HG03520 (cell line): ENCODE measurements around the gene RGS9BP.
"Not testable (repeated sequence)": the region's sequence is repeated elsewhere in the genome, so short reads cannot be mapped to it uniquely, and the experiment has no call there.

Experiments used
- ATAC-seq: cut with Tn5 transposase; IDR thresholded peaks from one replicate; pipeline ENCODE4 v1.9.1; 2021; ENCODE audit warnings: mild to moderate bottlenecking, moderate library complexity; ENCODE audit not compliant: unreplicated experiment

Gene RGS9BP, protein sequence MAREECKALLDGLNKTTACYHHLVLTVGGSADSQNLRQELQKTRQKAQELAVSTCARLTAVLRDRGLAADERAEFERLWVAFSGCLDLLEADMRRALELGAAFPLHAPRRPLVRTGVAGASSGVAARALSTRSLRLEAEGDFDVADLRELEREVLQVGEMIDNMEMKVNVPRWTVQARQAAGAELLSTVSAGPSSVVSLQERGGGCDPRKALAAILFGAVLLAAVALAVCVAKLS

DNA sequence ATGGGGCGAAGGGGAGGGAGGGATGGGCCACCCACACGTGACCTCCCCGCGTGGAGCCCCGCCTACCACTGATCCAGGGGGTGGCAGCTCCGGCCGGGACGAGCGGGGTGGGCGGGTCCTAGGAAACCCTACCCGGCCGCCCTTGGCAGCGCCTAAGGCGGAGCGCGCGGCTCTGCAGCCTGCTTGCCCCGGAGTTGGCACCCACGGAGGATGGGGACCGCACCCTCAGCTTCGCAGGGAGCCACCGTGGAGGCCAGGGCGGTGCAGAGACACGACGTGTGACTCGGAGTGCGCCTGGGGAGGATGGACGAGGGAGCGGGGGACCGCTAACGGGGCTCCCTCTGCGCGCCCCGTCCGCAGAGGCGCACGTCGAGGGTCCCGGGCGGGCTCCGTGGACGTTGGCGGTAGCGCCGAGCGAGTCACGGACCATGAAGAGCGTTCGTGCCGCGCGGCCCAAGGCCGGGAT lies at the start of gene RGS9BP:
Gene RGS9BP, plus strand, starts transcription at position 129 of the 466 bp plus-strand sequence. CDS start 416 bp downstream, outside the sequence.
- no peak for ATAC-seq

DNA sequence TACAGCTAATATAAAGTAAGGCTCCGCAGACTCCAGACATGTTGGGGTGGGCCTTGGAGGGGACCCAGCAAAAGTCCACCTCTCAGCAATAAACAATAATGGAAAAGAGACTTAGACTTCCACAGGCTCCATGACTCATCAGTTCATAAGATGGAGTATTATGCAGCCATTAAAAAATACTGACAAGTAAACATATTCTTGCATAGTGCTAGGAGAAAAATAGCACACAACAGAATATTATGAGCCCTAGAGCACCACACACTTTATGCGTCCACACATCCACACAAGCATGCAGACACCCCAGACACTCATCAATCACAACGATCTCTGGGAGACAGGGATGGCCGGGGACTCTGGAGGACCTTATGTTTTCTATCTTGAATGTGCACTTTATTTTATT lies 48.7 kb upstream of the RGS9BP start:
- no peak for ATAC-seq

DNA sequence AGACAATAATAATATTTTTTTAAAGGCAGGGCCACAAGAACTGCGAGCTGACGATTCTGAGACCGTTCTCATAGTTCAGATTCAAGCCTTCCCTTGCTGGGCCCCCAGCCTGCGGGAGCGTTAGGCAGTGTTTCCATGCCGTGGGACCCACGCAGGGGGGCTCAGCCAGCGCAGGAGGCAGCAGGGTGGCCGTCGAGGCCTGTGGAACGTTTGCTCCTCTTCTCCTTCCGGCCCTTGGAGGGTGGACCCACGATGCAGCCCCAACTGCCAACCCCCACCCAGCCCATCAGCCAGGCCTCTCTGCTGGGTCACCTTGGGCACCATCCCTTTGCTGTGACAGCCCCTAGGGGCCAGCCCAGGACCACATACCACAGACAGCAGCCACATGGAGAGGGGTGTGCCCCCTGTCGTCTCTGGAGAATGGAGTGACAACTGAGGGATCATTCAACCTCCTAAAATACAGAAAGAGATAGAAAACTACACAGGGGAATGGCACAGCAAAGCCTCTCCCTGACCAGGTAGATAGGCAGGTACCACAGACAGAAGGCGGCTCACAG lies 47.9 kb upstream of the RGS9BP start:
- ATAC-seq, result no peak

DNA sequence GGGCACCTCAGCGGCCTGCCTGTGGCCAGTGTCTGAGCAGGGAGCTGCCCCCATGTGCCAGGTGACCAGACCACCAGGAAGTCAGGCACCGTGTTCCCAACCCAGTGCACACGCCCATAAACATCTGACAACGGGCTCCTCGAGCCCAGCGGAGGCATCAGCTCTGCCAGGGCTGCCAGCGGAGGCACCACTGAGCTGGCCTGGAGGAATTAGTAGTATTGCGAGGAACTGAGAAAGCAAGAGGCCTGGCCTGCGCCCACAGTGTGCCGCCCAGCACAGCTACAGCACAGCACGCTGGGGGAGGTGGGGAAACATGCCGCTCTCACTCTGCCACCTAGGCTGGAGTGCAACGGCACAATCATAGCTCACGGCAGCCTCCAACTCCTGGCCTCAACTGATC lies 45.3 kb upstream of the RGS9BP start:
- no peak for ATAC-seq

DNA sequence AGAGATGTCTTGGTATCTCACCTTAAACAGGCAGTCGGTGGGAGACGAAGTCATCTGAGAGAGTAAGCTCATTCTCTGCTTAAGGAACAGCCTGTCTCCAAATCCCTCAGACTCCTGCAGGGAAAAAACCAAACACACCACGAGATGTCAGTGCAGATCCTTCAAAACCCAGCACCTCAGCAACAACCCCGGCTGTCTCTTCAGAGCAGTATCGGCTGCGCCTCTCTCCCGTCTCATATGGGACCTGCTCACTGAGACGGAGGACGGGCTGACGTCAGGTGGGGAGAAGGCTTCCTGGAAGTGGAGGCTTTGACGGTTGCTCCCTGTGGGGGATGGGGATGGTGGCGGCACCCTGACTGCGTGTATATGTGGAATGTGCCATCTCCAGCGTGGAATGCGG lies 44.3 kb upstream of the RGS9BP start:
- no peak for ATAC-seq

DNA sequence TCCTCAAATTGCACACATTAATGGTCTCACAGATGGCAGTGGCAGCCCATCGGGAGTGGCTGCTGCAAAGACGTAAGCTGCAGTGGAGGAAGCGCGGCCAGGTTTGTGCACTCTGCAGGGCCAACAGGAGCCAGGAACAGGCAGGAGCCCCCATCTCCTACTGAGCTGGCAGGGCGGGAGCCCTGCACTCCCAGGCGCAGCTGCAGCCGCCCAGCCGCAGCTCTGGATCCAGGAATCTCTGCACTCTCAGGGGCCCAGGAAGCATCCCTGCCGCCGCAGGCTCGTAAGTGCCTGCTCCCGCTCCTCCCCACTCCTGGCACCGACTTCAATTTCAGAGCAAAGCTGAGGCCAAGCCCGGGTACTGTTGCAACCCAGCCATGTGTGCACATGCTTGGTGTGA lies 38.2 kb upstream of the RGS9BP start:
- ATAC-seq, result no peak

DNA sequence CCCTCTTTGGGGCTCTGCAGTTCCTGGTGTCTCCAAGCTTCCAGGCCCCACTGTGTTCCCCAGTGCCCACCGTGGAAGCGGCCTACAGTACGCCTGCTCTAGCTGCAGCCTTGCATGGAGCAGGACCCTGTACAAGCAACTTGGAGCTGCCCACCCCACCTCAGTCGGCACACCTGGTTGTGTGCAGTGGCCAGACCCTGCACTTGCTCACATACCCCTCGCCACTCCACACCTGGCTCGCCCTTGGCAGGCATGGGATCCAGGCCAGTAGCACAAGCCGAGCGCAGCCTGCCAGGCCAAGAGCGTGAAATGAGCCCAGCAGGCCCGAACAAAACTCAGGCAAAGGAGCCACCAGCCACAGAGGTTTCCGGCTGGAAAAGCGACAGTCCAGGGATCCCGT lies 37.0 kb upstream of the RGS9BP start:
- no peak for ATAC-seq

DNA sequence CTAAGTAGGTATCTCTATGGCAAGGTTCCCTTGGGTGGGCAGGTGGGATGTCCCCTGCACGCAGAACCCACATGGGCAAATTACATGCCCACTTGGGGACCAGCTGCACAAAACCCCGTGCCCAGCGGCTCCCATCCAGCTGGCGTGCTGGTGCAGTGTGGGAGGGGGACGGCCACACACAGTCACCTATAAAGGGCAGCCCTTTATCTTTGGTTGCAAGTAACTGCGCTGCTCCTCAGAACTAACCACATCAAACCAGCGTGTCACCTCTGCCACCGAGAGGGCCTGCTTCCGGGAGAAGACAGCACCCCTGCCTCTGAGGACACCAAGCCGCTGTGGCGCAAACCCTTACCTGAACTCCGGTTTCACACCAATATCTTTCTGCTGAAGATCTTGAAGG lies 32.9 kb upstream of the RGS9BP start:
- ATAC-seq, result no peak

DNA sequence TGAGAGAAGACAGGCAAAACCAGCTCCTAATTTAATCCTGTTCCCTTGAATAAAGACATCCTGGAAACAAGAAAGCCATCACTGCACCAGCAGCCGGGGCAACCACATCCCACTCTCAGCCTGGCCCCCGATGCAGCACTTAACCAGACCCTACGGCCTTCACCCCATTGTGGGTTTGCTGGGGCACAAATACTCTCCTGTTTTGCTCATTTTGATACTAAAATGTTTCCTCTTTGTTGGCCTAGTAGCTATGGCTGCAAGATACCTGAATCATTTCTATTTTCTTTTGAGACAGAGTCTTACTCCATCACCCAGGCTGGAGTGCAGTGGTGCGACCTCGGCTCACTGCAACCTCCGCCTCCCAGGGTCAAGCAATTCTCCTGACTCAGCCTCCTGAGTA lies 29.1 kb upstream of the RGS9BP start:
- ATAC-seq, result no peak

DNA sequence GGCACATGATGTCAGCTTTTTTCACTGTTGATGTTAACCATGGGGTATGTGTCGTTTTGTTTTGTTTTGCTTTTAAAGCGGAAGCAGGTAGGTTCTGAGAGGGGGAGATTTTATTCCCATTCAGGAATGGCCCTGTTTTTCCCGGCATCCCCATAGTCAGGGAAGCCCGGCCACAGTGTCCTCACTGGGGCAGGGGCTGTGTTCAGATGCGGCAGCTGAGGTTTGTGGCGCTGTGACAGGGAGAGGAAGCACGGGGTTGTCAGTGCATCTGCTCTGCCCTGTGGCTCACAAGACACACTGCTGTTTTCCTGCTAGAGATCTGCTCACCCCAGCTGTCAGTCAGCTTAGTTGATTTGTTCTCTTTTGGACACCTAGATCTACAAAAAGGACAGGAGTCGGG lies 28.3 kb upstream of the RGS9BP start:
- no peak for ATAC-seq

DNA sequence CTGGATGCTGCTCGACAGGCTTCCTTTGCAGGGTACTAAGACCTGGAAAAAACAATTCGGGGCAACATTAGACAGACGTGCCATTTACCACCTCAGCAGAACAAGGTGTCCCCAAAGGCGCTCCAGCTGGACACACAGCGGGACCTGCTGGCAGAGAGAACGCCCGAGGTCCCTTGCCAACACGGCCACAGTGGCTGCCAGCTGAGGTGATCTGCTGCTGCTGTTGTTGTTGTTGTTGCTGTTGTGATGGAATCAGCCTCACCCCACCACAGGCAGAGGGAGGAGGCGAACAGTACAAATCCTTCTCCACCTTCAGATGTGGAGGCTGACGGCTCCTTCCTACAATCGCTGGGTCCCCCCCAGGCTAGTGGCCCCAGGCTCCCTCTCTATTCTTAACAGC lies 25.9 kb upstream of the RGS9BP start:
- no peak for ATAC-seq

DNA sequence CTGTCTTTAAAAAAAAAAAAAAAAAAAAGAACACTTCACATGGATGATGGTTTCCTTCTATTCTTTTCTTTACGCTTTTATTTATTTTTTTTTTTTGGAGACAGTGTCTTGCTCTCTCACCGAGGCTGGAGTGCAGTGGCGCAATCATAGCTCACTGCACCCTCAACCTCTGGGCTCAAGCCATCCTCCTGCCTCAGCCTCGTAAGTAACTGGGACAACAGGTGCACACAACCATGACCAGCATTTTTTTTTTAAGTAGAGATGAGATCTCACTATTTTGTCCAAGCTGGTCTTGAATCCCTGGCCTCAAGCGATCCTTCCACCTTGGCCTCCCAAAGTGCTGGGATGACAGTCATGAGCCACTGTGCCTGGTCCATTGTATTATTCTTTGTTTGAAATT lies 25.0 kb upstream of the RGS9BP start:
- ATAC-seq, result no peak

DNA sequence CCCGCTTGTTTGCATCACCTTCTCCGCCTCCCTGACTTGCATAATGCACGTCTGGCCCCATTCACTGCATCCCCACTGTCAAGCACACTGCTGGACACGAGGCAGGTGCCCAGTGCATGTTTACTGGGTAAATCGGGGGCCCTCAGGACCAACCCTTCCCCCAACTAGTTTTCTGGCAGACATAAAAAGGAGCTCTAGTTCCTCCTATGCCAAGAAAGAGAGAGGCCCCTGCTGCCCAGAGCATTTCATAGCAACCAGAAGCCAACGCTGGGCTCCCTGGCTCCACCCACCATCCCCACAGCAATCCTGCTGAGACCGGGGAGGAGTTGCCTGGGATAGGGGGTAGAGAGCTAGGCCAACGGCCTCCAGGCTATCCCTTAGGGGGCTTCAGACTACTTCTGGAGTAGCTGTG lies 23.9 kb upstream of the RGS9BP start:
- ATAC-seq, result no peak

DNA sequence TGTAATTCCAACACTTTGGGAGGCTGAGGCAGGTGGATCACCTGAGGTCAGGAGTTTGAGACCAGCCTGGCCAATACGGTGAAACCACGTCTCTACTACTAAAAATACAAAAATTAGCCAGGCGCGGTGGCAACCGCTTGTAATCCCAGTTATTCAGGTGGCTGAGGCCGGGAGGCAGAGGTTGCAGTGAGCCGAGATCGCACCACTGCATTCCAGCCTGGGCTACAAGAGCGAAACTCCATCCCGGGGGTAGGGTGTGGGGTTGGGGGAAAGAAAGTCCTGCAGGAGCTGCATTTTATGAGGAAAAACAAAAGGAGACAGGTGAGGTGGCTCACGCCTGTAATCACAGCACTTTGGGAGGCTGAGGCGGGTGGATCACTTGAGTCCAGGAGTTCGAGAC lies 23.3 kb upstream of the RGS9BP start:
- not testable (repeated sequence) for ATAC-seq

DNA sequence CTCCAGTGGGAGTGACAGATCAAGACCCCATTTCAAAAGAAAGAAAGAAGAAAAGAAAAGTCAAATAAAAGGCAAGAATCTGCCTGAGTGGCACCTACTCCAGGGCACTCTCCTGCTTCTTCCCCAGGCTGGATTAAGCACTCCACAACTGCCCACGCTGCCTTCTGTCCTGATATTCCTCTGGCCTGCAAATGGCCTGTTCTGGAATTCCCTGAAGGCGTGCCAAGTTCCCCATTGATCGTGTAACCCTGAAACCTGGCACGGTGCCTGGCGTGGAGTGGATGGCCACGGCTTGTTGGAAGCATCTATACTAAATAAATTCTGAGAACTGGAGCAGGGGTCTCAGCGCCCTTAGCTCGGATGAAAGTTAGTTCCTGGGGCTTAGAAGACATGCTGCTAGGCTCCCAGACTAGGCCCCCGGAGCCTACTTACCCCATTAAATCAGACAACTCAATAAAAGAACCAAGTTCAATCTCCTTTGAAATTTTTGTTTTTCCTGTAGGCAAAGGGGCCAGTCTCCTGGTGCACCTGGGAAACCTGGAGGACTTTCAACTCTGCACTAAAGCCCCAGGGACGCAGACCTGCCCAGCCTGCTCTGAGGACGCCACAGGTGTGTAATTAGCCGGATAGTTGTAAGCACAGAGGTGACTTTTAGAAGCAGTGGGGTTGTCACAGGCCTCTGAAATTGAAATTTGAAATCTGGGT lies 22.6 kb upstream of the RGS9BP start:
- ATAC-seq, result no peak

DNA sequence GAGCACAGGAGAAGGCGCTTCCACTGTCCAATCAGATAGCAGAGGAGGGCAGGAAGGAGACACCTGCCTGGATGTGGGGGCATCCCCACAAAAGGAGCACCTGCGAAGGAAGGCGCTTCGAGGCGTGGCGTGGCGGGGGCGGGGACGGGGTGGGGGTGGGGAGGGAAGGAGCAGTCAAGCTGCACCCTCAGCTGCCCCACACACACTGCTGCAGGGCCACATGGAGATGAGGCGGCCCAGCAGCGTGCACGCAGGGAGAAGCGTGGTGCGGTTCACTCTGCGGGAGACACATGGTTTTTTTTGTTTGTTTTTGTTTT lies 22.1 kb upstream of the RGS9BP start:
- no peak for ATAC-seq

DNA sequence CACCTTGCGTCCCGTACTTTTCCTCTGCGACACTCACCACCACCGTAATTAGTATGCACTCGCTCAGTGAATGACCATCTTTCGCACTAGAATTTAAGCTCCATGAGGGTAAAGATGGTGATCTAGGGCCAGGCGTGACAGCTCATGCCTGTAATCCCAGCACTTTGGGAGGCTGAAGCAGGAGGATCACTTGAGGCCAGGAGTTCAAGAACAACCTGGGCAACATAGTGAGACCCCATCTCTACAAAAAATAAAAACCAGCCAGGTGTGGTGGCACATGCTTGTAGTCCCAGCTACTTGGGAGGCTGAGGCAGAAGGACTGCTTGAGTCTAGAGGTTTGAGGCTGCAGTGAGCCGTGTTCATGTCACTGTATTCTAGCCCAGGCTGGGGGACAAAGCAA lies 19.3 kb upstream of the RGS9BP start:
- not testable (repeated sequence) for ATAC-seq

DNA sequence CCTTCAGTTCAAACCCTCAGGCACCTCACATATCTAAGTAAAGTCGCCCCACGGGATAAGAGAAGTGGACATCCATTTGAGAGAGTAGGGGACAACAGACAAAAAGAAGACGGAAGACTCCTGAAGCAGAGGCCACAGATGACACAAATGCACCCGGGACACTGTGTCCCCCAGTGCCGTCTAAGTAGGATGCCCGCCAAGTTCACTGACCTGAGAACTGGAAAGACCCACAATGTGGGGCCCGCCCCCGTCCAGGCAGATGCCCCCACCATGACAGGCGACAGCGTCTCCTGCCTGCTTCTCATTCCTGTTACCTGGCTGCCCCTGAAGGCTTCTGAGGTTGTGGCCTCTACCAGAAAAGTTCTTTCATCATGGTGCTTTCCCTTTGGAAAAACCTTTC lies 17.6 kb upstream of the RGS9BP start:
- ATAC-seq, result no peak

DNA sequence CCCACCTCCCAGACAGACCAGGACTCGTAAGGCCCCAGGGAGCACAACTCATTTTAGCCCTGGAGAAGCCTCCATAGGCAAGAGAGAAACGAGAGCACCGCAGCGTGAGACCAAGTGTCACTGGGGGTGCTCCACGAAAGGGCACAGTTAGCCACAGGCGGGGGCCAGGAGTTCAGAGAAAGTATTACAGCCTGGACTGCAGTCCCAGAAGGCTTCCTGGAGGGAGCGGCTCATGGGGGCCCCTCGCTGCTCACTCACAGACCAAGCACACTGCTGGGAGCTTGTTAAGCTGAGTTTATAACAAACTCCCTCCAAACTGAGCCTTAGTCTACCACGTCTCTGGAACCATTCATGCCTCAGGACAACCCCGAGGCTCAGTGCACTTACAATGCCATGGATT lies 17.1 kb upstream of the RGS9BP start:
- no peak for ATAC-seq

DNA sequence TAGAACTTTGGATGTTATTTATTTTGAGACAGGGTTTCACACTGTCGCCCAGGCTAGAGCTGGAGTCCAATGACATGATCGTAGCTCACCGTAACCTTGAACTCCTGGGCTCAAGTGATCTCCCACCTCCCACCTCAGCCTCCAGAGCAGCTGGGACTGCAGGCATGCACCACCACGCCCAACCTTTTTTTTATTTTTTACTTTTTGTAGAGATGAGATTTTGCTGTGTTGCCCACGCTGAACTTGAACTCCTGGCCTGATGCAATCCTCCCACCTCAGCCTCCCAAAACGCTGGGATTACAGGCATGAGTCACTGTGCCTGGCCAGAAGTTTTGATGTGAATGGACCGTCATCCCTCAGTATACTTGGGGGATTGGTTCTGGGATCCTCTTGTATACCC lies 14.3 kb upstream of the RGS9BP start:
- ATAC-seq, result no peak

DNA sequence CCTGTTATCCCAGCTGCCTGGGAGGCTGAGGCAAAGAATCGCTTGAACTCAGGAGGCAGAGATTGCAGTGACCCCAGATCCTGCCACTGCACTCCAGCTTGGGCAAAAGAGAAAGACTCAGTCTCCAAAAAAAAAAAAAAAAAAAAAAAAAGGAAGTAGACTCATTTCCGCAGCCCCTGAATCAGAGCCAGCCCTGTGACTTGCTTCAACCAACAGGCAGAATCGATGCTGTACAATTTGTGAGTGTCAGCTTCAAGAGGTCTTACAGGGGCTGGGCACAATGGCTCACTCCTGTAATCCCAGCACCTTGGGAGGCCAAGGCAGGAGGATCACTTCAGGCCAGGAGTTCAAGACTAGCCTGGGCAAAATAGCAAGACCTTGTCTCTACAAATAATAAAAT lies 13.5 kb upstream of the RGS9BP start:
- ATAC-seq, result no peak

DNA sequence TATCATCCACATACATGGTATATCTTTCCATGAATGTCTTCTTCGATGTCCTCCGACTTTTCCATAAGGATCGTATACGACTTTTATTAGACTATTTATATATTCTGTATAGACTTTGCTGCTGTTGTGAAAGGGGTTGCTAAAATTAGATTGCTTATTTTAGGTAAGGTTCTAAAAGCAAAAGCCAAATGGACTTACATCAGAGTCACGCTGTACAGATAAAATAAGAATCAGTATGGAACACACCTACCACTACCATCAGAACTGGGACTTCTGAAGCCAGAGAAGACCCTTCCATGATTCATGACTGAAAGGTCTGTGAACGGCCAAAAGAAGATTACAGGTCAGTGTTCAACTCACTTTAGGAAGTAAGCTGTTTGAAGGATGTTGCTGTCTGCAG lies 9.6 kb upstream of the RGS9BP start:
- no peak for ATAC-seq

DNA sequence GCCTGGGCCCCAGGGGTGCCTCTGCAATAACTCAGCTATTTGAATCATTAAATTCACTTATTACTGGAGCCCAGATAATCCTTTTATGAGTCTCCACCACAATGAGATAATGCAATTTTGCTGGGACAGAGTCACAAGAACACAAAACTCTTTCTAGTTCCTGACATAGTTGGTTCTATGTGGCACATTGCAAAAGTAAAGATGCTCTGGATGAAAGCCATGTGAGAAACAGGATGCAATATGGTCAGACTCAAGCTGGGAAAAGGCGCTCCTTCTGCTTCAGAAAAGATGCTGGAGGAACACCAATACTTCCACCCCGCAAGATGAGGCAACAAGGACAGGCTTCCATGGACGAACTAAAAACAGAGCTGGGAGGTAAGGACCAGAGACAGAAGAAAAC lies 6.3 kb upstream of the RGS9BP start:
- no peak for ATAC-seq
